ENCODE measurements around the gene LMNTD1. TPM values are rescaled to one million over a fixed set of nuclear protein-coding genes. Genes with fewer than 3 reads are reported as not detected.

Gene LMNTD1
- total and polyA plus RNA-seq, 2 experiments from 2014 or later = 0.87 TPM; not detected in 1

DNA sequence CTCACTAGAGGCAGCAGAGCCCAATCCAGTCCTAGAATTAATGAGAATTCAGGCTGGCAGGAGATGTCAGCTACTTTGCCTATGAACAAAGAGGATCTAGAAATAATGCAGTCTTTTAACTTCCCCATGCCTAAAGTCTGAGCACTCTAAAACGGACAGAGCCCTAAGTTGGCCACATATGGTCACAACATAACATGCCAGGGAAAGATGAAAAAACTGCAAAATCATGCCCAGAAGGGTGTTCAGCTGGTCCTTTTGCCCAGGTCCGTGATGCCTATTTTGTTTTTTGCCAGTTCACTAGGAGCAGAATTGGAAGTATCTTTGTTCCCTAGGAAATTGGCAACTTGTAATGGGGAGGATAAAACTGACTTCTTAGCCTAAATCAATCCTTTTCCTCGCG is 20.3 kb upstream of the LMNTD1 start:
- Histone ChIP-seq H3K4me1 (ENCODE audit: insufficient read depth) (no peaks in the 10 kb centered on the region), H3K4me2 (no peak overlapping the region), H3K4me3 (no peak overlapping the region), H3K9me3 (ENCODE audit: low read depth) (no peaks in the 10 kb centered on the region), H4K20me1 (ENCODE audit: insufficient read depth, poor library complexity, severe bottlenecking) (no peaks in the 10 kb centered on the region), H3K27ac (no peak overlapping the region), H2AFZ (no peak overlapping the region), H3K27me3 (no peaks in the 10 kb centered on the region), H3K36me3 (replicated peaks; ENCODE audit: insufficient read depth, low read depth) (no peaks in the 10 kb centered on the region), H3K79me2 (no peaks in the 10 kb centered on the region), H3K9me2 (replicated peaks; ENCODE audit: insufficient read depth) (no peaks in the 10 kb centered on the region)
- DNase-seq (ENCODE audit: low spot score) = no peak
- TF ChIP-seq, protein P1, sequence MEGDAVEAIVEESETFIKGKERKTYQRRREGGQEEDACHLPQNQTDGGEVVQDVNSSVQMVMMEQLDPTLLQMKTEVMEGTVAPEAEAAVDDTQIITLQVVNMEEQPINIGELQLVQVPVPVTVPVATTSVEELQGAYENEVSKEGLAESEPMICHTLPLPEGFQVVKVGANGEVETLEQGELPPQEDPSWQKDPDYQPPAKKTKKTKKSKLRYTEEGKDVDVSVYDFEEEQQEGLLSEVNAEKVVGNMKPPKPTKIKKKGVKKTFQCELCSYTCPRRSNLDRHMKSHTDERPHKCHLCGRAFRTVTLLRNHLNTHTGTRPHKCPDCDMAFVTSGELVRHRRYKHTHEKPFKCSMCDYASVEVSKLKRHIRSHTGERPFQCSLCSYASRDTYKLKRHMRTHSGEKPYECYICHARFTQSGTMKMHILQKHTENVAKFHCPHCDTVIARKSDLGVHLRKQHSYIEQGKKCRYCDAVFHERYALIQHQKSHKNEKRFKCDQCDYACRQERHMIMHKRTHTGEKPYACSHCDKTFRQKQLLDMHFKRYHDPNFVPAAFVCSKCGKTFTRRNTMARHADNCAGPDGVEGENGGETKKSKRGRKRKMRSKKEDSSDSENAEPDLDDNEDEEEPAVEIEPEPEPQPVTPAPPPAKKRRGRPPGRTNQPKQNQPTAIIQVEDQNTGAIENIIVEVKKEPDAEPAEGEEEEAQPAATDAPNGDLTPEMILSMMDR (IDR thresholded peaks at IDR 0.05; ENCODE audit: poor library complexity) = no peak
- TF ChIP-seq EZH2 (IDR thresholded peaks at IDR 0.05; ENCODE audit: borderline replicate concordance) = no peak
- WGBS (ENCODE audit: low lambda C conversion rate, missing lambda C conversion rate) = 82% methylated on average over 4 of the region's 4 CpGs

DNA sequence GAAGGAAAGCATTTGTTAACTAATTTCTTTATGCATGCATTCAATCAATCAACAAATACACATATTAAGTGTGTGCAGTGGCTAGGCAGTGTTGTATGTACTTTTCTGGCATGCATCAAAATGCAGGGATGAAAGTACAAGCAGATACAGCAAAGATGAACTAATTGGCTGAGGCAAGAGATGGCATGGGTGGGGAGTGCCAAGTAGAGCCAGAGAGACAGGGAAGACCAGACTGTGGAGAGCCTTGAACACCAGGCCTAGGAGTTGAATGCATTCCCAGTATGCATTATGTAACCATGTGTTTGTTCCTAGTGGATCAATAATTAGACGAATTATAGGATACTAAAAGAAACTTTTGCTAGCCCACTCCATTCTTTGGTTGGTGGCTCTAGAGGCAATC is 17.3 kb upstream of the LMNTD1 start:
- no peaks in the 10 kb centered on the region for H3K9me3 ChIP-seq (ENCODE audit: low read depth)
- H3K4me1 ChIP-seq (ENCODE audit: insufficient read depth) = no peaks in the 10 kb centered on the region
- no peaks in the 10 kb centered on the region for H3K36me3 ChIP-seq (replicated peaks; ENCODE audit: insufficient read depth, low read depth)
- no peak overlapping the region for H3K27ac ChIP-seq
- no peaks in the 10 kb centered on the region for H4K20me1 ChIP-seq (ENCODE audit: insufficient read depth, poor library complexity, severe bottlenecking)
- no peaks in the 10 kb centered on the region for H3K27me3 ChIP-seq
- no peak for TF ChIP-seq EZH2 (IDR thresholded peaks at IDR 0.05; ENCODE audit: borderline replicate concordance)
- TF ChIP-seq, protein P1 (IDR thresholded peaks at IDR 0.05; ENCODE audit: poor library complexity) = no peak
- no peak for TF ChIP-seq EZH2phosphoT487 (IDR thresholded peaks at IDR 0.05; ENCODE audit: low read depth, severe bottlenecking, unreplicated experiment)
- no peak for DNase-seq (ENCODE audit: low spot score)
- H3K4me3 ChIP-seq = no peak overlapping the region
- H3K79me2 ChIP-seq = no peaks in the 10 kb centered on the region
- 71% methylated on average over 1 of the region's 1 CpG for WGBS (ENCODE audit: low lambda C conversion rate, missing lambda C conversion rate)
- no peaks in the 10 kb centered on the region for H3K9me2 ChIP-seq (replicated peaks; ENCODE audit: insufficient read depth)
- no peak overlapping the region for H2AFZ ChIP-seq
- no peak overlapping the region for H3K4me2 ChIP-seq

DNA sequence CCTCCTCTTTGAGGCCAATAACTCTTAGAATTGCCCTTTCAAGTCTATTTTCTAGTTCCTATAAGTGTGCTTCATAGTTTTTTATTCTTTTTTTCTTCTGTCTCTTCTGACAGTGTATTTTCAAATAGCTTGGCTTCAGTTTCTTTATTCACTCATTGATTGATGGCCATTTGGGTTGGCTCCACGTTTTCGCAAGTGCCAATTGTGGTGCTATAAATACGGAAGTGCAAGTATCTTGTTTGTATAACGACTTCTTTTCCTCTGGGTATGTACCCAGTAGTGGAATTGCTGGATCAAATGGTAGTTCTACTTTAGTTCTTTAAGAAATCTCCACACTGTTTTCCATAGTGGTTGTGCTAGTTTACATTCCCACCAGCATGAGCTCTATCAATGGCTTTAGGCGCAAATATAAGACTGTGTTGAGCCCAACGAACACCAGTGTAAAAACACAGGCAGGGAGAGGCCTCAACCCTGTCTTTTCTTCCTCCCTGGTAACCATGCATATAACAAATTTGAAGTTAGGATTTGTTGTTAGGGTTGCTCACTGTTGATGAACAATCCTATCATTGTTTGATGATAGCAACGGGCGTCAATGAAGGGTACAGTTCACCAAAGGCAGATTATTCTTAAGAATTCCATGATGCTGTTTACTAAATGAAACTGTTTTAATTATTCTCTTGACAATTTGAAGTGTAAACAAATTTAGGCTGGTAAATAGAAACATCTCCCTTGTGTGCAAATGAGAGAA is 13.3 kb upstream of the LMNTD1 start:
- no peaks in the 10 kb centered on the region for H4K20me1 ChIP-seq (ENCODE audit: insufficient read depth, poor library complexity, severe bottlenecking)
- H3K27ac ChIP-seq = no peak overlapping the region
- H3K4me3 ChIP-seq = no peak overlapping the region
- H3K36me3 ChIP-seq (replicated peaks; ENCODE audit: insufficient read depth, low read depth) = no peaks in the 10 kb centered on the region
- no peaks in the 10 kb centered on the region for H3K79me2 ChIP-seq
- no peaks in the 10 kb centered on the region for H3K27me3 ChIP-seq
- no peak overlapping the region for H2AFZ ChIP-seq
- no peak for DNase-seq (ENCODE audit: low spot score)
- TF ChIP-seq, protein P1 (IDR thresholded peaks at IDR 0.05; ENCODE audit: poor library complexity) = no peak
- no peak for TF ChIP-seq EZH2phosphoT487 (IDR thresholded peaks at IDR 0.05; ENCODE audit: low read depth, severe bottlenecking, unreplicated experiment)
- TF ChIP-seq EZH2 (IDR thresholded peaks at IDR 0.05; ENCODE audit: borderline replicate concordance) = no peak
- H3K4me2 ChIP-seq = no peak overlapping the region
- no peaks in the 10 kb centered on the region for H3K9me2 ChIP-seq (replicated peaks; ENCODE audit: insufficient read depth)
- WGBS (ENCODE audit: low lambda C conversion rate, missing lambda C conversion rate) = 91% methylated on average over 8 of the region's 8 CpGs
- no peaks in the 10 kb centered on the region for H3K9me3 ChIP-seq (ENCODE audit: low read depth)
- no peaks in the 10 kb centered on the region for H3K4me1 ChIP-seq (ENCODE audit: insufficient read depth)

Data from hepatocyte (in vitro differentiated cells).